ENCODE data around the gene ITIH3. TPM values are rescaled to one million over a fixed set of nuclear protein-coding genes. Genes with fewer than 3 reads are reported as not detected.

The ITIH3 gene
- total RNA-seq, 5 donors from 2014 or later (not counting 1 experiment from before 2014, with no cell fraction given): 0.23 to 0.88 (median 0.76) TPM; not detected in 2

DNA sequence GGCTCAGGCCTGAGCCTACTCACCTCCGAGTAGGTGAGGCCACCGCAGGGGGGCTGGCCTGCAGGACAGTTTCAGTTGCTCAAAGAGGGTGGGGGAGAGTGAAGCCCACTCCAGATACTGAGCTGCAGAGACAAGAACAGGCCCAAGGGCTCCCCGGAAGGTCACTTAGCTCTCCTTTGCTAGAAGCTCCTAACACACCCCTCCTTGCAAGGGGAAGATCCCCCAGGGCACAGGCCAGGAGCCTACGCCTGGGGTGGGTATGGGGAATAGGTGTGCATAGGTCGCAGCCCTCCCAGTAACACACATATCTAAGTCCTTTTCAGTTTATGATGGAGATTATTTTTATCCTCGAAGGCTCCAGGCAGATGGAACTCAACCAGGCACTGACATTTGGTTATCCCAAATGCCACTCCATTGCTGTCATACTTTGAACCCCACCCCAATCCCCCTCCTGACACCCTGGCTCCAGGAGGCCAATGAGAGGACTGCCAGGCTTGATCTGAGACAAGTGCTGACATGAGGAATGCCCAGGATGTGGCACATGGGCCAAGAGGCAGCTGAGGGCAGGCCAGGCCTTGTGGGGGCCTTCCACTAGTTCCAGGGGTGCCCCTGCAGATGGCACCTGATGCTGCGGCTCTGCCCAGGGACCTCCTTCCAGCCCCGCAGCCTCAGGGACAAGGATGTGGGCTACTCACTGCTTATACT is 41.3 kb downstream of the ITIH3 start:
- Histone ChIP-seq H3K36me3 (ENCODE audit: control insufficient read depth in 2 of 2, extremely low read depth in 1 of 2, insufficient read depth in 1 of 2, low read length in 1 of 2) (peaks cover 13 to 24% of the 10 kb centered on the region in 2 donors), H3K4me3 (ENCODE audit: control insufficient read depth in 1 of 2, extremely low read depth in 1 of 2, low read length in 1 of 2) (no peak overlapping the region), H3K27me3 (replicated peaks in 1 of 2; ENCODE audit: control insufficient read depth in 2 of 2, extremely low read depth in 1 of 2, insufficient read depth in 2 of 2, low read length in 1 of 2) (no peaks in the 10 kb centered on the region), H3K27ac (ENCODE audit: low read length) (no peak overlapping the region), H3K4me1 (ENCODE audit: control insufficient read depth in 1 of 2, extremely low read depth in 1 of 2, insufficient read depth in 2 of 2, low read length in 2 of 2) (peaks cover 7 to 27% of the 10 kb centered on the region in 2 experiments), H3K9me3 (no peaks in the 10 kb centered on the region)
- Mint-ChIP-seq H3K9me3 (no peaks in the 10 kb centered on the region), H3K4me1 (peaks cover 25 to 35% (median 31%) of the 10 kb centered on the region in 3 donors), H3K27ac (no peak overlapping the region), H3K36me3 (peaks cover 22% of the 10 kb centered on the region), H3K27me3 (no peaks in the 10 kb centered on the region), H3K4me3 (no peak overlapping the region)
- DNase-seq (no peak), ATAC-seq (replicated peaks in 1 of 4) (no peak)
- WGBS (ENCODE audit: insufficient coverage): 100% methylated on average over 3 of the region's 8 CpGs
- ChIA-PET POLR2A (no interaction called here), CTCF (no interaction called here)

DNA sequence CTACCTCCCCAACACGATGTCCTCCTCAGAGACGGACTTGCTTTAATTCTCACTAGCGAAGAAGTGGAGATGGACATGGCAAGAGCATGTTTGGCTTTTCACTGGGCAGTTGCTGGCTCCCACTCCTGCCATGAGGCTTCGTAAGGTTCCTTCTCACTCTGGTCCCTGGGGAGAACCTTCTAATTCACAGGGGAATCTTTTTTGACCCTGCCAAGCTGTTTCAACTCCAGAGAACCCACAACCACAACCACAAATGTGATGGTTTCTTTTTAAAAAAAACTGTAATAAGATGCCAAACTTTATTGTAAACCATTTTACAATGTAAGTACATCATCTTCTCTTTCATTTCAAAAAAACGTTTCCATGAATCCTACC is 41.9 kb downstream of the ITIH3 start:
- WGBS (ENCODE audit: insufficient coverage): 90% methylated on average over 4 of the region's 5 CpGs
- H3K27me3 ChIP-seq (replicated peaks in 1 of 2; ENCODE audit: control insufficient read depth in 2 of 2, extremely low read depth in 1 of 2, insufficient read depth in 2 of 2, low read length in 1 of 2): no peaks in the 10 kb centered on the region
- no peaks in the 10 kb centered on the region for H3K9me3 ChIP-seq
- CTCF ChIA-PET: interaction anchor here in 1 of 2 donors (0.5 kb wide), 1 partner anchor 381 kb away, joined by 3 read pairs; no protein-coding TSS in a partner anchor
- H3K36me3 ChIP-seq (ENCODE audit: control insufficient read depth in 2 of 2, extremely low read depth in 1 of 2, insufficient read depth in 1 of 2, low read length in 1 of 2): peaks cover 19 to 28% of the 10 kb centered on the region in 2 donors
- Mint-ChIP-seq H3K4me1 (peaks cover 25 to 35% (median 31%) of the 10 kb centered on the region in 3 donors), H3K9me3 (no peaks in the 10 kb centered on the region), H3K4me3 (no peak overlapping the region), H3K36me3 (peaks cover 23% of the 10 kb centered on the region), H3K27ac (peak overlapping the region in 1 of 2 donors; percentile 19), H3K27me3 (no peaks in the 10 kb centered on the region)
- ATAC-seq (replicated peaks in 1 of 4): no peak
- H3K4me3 ChIP-seq (ENCODE audit: control insufficient read depth in 1 of 2, extremely low read depth in 1 of 2, low read length in 1 of 2): no peak overlapping the region
- DNase-seq: no peak
- H3K4me1 ChIP-seq (ENCODE audit: control insufficient read depth in 1 of 2, extremely low read depth in 1 of 2, insufficient read depth in 2 of 2, low read length in 2 of 2): peaks cover 7 to 27% of the 10 kb centered on the region in 2 experiments
- POLR2A ChIA-PET: no interaction called here
- H3K27ac ChIP-seq (ENCODE audit: low read length): no peak overlapping the region

DNA sequence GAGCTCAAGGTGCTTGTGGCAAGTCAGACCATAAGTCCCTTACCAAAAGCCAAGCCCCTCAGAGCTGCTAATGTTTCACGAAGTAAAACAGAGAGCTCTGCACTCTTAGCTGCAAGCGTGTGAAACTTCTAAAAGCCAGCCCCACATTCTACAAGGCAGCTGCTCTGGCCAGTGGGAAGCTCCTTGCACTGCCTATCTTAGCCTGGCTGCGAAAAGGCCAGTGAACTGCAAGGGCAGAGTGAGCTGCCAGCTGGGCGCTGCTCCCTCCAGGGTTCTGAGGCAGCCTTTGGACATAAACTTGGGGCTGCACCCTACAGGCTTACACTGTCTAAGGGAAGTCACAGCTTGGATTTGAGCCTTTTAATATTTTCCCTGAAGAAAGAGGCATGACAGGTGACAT is 42.4 kb downstream of the ITIH3 start:
- Mint-ChIP-seq H3K4me3 (no peak overlapping the region), H3K36me3 (peaks cover 28% of the 10 kb centered on the region), H3K27me3 (no peaks in the 10 kb centered on the region), H3K9me3 (no peaks in the 10 kb centered on the region), H3K4me1 (peaks cover 30 to 35% (median 33%) of the 10 kb centered on the region in 3 donors), H3K27ac (no peak overlapping the region)
- H3K36me3 ChIP-seq (ENCODE audit: control insufficient read depth in 2 of 2, extremely low read depth in 1 of 2, insufficient read depth in 1 of 2, low read length in 1 of 2): peaks cover 22 to 33% of the 10 kb centered on the region in 2 donors
- DNase-seq: no peak
- POLR2A ChIA-PET: no interaction called here
- CTCF ChIA-PET: interaction anchor here in 1 of 2 donors (0.5 kb wide), 1 partner anchor 380 kb away, joined by 3 read pairs; no protein-coding TSS in a partner anchor
- no peak overlapping the region for H3K4me3 ChIP-seq (ENCODE audit: control insufficient read depth in 1 of 2, extremely low read depth in 1 of 2, low read length in 1 of 2)
- 89% methylated on average over 4 of the region's 4 CpGs for WGBS (ENCODE audit: insufficient coverage)
- no peaks in the 10 kb centered on the region for H3K27me3 ChIP-seq (replicated peaks in 1 of 2; ENCODE audit: control insufficient read depth in 2 of 2, extremely low read depth in 1 of 2, insufficient read depth in 2 of 2, low read length in 1 of 2)
- no peak overlapping the region for H3K27ac ChIP-seq (ENCODE audit: low read length)
- peaks cover 7 to 27% of the 10 kb centered on the region in 2 experiments for H3K4me1 ChIP-seq (ENCODE audit: control insufficient read depth in 1 of 2, extremely low read depth in 1 of 2, insufficient read depth in 2 of 2, low read length in 2 of 2)
- ATAC-seq (replicated peaks in 1 of 4): no peak
- H3K9me3 ChIP-seq: no peaks in the 10 kb centered on the region

DNA sequence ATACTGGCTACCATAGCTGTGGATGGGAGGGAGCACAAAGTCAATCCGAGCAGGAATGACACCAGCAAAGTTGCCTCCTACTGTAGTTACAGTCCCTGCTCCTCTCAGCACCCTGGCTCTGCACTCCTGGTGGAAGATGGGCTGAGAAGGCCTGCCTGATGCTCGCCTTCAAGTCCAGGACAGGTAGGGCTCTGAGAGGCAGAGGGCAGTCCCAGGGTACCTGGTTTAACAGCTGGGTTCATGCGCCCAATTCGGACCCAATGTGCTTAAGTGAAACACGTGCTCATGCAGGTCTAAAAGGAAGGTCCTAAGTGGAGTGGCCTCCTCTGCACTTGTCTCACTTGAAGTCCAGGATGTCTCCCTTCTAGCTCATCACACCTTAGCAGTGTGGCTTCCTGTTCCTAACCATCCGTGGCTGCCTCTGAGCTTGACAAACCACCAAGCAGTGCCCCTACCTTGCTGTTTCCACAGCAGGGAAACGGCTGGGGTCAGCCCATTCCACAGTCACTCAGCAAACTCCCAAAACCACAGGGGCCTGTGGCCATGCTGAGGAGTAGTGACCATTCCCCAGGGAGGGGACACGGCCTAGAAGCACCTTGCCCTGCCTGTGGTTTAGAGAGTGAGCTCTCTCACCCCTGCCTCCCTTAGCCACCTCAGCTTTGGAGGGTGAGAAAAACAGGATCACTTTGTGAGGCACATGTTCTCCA is 44.1 kb downstream of the ITIH3 start:
- H3K4me1 Mint-ChIP-seq: peaks cover 31 to 35% (median 33%) of the 10 kb centered on the region in 3 donors
- WGBS (ENCODE audit: insufficient coverage): 64% methylated on average over 5 of the region's 8 CpGs
- ChIA-PET CTCF (no interaction called here), POLR2A (interaction anchor here in 1 of 2 donors (0.5 to 0.6 kb wide), 2 partner anchors 147 to 665 kb away, joined by 3 to 5 read pairs; no protein-coding TSS in a partner anchor)
- no peak overlapping the region for H3K27ac Mint-ChIP-seq
- Histone ChIP-seq H3K36me3 (ENCODE audit: control insufficient read depth in 2 of 2, extremely low read depth in 1 of 2, insufficient read depth in 1 of 2, low read length in 1 of 2) (peaks cover 39 to 47% of the 10 kb centered on the region in 2 donors), H3K4me3 (ENCODE audit: control insufficient read depth in 1 of 2, extremely low read depth in 1 of 2, low read length in 1 of 2) (no peak overlapping the region), H3K4me1 (ENCODE audit: control insufficient read depth in 1 of 2, extremely low read depth in 1 of 2, insufficient read depth in 2 of 2, low read length in 2 of 2) (peaks cover 7 to 27% of the 10 kb centered on the region in 2 experiments), H3K9me3 (no peaks in the 10 kb centered on the region), H3K27me3 (replicated peaks in 1 of 2; ENCODE audit: control insufficient read depth in 2 of 2, extremely low read depth in 1 of 2, insufficient read depth in 2 of 2, low read length in 1 of 2) (no peaks in the 10 kb centered on the region), H3K27ac (ENCODE audit: low read length) (no peak overlapping the region)
- DNase-seq (peak in 7 of 35 experiments; percentile 3 to 41 (median 11)), ATAC-seq (replicated peaks in 1 of 4) (peak; percentile 52 to 88 (median 64))
- H3K27me3 Mint-ChIP-seq: no peaks in the 10 kb centered on the region
- no peak overlapping the region for H3K4me3 Mint-ChIP-seq
- H3K36me3 Mint-ChIP-seq: peaks cover 35% of the 10 kb centered on the region
- H3K9me3 Mint-ChIP-seq: no peaks in the 10 kb centered on the region

DNA sequence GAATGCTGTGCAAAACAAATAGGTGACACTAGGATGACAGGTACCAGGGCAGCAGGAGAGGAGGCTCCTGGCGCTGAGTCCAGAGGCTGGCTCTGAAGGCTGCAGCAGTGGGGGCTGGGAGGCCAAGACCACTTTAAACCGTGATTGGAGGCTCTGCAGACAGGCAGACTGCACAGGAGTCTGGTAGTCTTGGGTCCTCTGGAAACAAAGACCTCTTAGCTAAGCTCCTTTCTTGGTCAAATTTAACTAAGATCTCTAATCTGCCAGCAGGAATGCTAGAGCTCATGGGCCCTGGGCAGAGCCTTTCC is 44.6 kb downstream of the ITIH3 start:
- no peak overlapping the region for H3K4me3 ChIP-seq (ENCODE audit: control insufficient read depth in 1 of 2, extremely low read depth in 1 of 2, low read length in 1 of 2)
- 85% methylated on average over 2 of the region's 2 CpGs for WGBS (ENCODE audit: insufficient coverage)
- Mint-ChIP-seq H3K4me1 (peaks cover 31 to 36% (median 33%) of the 10 kb centered on the region in 3 donors), H3K27me3 (no peaks in the 10 kb centered on the region), H3K36me3 (peaks cover 36% of the 10 kb centered on the region), H3K27ac (no peak overlapping the region), H3K9me3 (no peaks in the 10 kb centered on the region), H3K4me3 (no peak overlapping the region)
- peaks cover 42 to 45% of the 10 kb centered on the region in 2 donors for H3K36me3 ChIP-seq (ENCODE audit: control insufficient read depth in 2 of 2, extremely low read depth in 1 of 2, insufficient read depth in 1 of 2, low read length in 1 of 2)
- no peak overlapping the region for H3K27ac ChIP-seq (ENCODE audit: low read length)
- ChIA-PET CTCF (no interaction called here), POLR2A (interaction anchor here in 1 of 2 donors (0.5 to 0.6 kb wide), 2 partner anchors 146 to 664 kb away, joined by 3 to 5 read pairs; no protein-coding TSS in a partner anchor)
- ATAC-seq (replicated peaks in 1 of 4): no peak
- no peaks in the 10 kb centered on the region for H3K27me3 ChIP-seq (replicated peaks in 1 of 2; ENCODE audit: control insufficient read depth in 2 of 2, extremely low read depth in 1 of 2, insufficient read depth in 2 of 2, low read length in 1 of 2)
- peaks cover 7 to 27% of the 10 kb centered on the region in 2 experiments for H3K4me1 ChIP-seq (ENCODE audit: control insufficient read depth in 1 of 2, extremely low read depth in 1 of 2, insufficient read depth in 2 of 2, low read length in 2 of 2)
- no peaks in the 10 kb centered on the region for H3K9me3 ChIP-seq
- DNase-seq: no peak

DNA sequence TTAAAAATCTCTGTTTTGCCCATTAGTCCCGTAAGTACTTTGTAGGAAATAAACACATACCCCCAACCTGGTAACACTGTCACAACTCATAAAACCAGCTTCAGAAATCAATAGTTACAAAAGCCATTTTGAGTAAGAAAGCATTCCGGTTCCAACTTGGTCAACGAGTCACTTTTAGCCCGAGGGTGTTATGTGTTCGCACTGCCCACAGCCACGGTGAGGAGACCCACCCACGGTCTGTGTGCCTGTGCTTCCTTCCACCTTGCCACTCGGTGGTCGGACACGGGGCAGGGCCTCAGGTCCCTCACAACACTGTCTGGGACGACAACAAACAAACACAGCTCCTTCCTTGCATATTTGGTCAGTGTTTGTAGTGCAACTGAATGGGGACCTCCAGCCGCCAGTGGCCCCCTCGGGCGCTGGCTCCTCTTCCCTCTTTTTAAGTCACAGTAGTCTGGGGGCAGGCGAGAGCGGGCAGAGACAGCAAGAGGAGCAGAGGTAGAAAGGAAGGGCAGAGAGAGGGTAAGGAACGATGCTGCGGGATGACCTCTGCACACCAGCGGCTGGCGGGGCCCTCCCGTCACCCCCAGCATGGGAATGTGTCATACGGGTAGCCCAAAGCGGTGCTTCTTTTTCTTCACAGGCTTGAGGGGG is 45.4 kb downstream of the ITIH3 start:
- H3K36me3 ChIP-seq (ENCODE audit: control insufficient read depth in 2 of 2, extremely low read depth in 1 of 2, insufficient read depth in 1 of 2, low read length in 1 of 2): peaks cover 35 to 45% of the 10 kb centered on the region in 2 donors
- peaks cover 40% of the 10 kb centered on the region for H3K36me3 Mint-ChIP-seq

More for the DNA sequence above, 45.4 kb downstream of the ITIH3 start:
- DNase-seq (no peak), ATAC-seq (replicated peaks in 1 of 4) (no peak)
- Mint-ChIP-seq H3K27me3 (no peaks in the 10 kb centered on the region), H3K9me3 (no peaks in the 10 kb centered on the region), H3K27ac (no peak overlapping the region), H3K4me3 (no peak overlapping the region), H3K4me1 (peaks cover 31 to 40% (median 33%) of the 10 kb centered on the region in 3 donors)
- Histone ChIP-seq H3K4me3 (ENCODE audit: control insufficient read depth in 1 of 2, extremely low read depth in 1 of 2, low read length in 1 of 2) (no peak overlapping the region), H3K9me3 (no peaks in the 10 kb centered on the region), H3K27me3 (replicated peaks in 1 of 2; ENCODE audit: control insufficient read depth in 2 of 2, extremely low read depth in 1 of 2, insufficient read depth in 2 of 2, low read length in 1 of 2) (no peaks in the 10 kb centered on the region), H3K4me1 (ENCODE audit: control insufficient read depth in 1 of 2, extremely low read depth in 1 of 2, insufficient read depth in 2 of 2, low read length in 2 of 2) (peaks cover 7 to 27% of the 10 kb centered on the region in 2 experiments), H3K27ac (ENCODE audit: low read length) (no peak overlapping the region)
- WGBS (ENCODE audit: insufficient coverage): 81% methylated on average over 17 of the region's 23 CpGs
- CTCF ChIA-PET: interaction anchor here in 1 of 2 donors (0.5 kb wide), 1 partner anchor 206 kb away, joined by 5 read pairs; the partner anchor contains the start of gene SFMBT1
- POLR2A ChIA-PET: no interaction called here

All from T-cell (primary cell).